ENCODE measurements around the gene GIPC2.

DNA sequence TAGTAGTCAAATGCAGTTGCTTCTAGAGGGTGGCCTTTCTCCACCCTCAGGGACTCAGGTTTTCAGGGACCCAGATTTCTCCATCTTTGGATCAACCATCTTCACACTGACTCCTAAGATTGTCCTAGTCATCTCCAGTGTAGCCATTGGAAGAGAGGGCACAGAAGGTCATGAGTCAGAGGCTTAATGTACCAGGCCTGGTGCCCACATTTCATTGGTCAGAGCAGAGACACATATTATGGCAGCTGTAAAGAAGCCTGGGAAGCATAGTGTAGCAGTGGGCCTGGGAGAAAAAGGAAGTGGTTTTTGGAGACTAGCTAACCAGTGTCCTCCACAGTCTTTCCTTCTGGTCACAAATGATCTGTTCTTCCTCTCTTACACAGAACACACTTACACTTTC lies 122.5 kb downstream of the GIPC2 start:
- TF ChIP-seq, protein P1, sequence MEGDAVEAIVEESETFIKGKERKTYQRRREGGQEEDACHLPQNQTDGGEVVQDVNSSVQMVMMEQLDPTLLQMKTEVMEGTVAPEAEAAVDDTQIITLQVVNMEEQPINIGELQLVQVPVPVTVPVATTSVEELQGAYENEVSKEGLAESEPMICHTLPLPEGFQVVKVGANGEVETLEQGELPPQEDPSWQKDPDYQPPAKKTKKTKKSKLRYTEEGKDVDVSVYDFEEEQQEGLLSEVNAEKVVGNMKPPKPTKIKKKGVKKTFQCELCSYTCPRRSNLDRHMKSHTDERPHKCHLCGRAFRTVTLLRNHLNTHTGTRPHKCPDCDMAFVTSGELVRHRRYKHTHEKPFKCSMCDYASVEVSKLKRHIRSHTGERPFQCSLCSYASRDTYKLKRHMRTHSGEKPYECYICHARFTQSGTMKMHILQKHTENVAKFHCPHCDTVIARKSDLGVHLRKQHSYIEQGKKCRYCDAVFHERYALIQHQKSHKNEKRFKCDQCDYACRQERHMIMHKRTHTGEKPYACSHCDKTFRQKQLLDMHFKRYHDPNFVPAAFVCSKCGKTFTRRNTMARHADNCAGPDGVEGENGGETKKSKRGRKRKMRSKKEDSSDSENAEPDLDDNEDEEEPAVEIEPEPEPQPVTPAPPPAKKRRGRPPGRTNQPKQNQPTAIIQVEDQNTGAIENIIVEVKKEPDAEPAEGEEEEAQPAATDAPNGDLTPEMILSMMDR (conservative IDR thresholded peaks at IDR 0.05; ENCODE audit: low read depth, low read length): no peak
- TF ChIP-seq RFX5 (IDR thresholded peaks at IDR 0.05; ENCODE audit: low read depth, low read length) (no peak), RAD21 (IDR thresholded peaks at IDR 0.05; ENCODE audit: low read length) (no peak), MAZ (IDR thresholded peaks at IDR 0.05; ENCODE audit: borderline replicate concordance, low read depth, low read length) (no peak), ELK1 (IDR thresholded peaks at IDR 0.05; ENCODE audit: borderline replicate concordance, low read depth, low read length) (no peak), POLR2A (IDR thresholded peaks at IDR 0.05; ENCODE audit: low read depth, low read length) (no peak), MXI1 (IDR thresholded peaks at IDR 0.05; ENCODE audit: borderline replicate concordance, low read depth, low read length) (no peak), FOS (IDR thresholded peaks at IDR 0.05; ENCODE audit: low read depth, low read length) (no peak), RCOR1 (IDR thresholded peaks at IDR 0.05; ENCODE audit: insufficient replicate concordance, low read length) (no peak), NFE2L2 (IDR thresholded peaks at IDR 0.05; ENCODE audit: low read depth, low read length) (no peak), BHLHE40 (IDR thresholded peaks at IDR 0.05; ENCODE audit: low read depth, low read length) (no peak)
- TF ChIP-seq, protein P2, sequence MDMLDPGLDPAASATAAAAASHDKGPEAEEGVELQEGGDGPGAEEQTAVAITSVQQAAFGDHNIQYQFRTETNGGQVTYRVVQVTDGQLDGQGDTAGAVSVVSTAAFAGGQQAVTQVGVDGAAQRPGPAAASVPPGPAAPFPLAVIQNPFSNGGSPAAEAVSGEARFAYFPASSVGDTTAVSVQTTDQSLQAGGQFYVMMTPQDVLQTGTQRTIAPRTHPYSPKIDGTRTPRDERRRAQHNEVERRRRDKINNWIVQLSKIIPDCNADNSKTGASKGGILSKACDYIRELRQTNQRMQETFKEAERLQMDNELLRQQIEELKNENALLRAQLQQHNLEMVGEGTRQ (IDR thresholded peaks at IDR 0.05; ENCODE audit: low read depth, low read length): no peak

Data from IMR-90 (cell line).